ENCODE measurements around the gene VPS39.
"Not testable (repeated sequence)": the region's sequence is repeated elsewhere in the genome, so short reads cannot be mapped to it uniquely, and the experiment has no call there.

The VPS39 gene

DNA sequence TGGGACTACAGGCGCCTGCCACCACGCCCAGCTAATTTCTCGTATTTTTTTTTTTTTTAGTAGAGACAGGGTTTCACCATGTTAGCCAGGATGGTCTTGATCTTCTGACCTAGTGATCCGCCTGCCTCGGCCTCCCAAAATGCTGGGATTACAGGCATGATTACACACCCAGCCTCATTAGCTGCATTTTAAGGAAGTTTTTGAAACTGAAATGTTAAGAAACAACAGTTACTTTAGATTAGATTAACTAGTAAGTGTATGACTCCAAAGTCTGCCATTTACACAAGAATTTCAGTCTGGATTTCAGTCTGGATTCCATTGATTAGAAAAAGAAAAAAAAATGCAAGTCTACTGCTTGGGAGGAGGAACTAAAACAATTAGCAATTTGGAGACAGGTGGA lies 24.5 kb upstream of the VPS39 start:
- TF ChIP-seq, protein P1, sequence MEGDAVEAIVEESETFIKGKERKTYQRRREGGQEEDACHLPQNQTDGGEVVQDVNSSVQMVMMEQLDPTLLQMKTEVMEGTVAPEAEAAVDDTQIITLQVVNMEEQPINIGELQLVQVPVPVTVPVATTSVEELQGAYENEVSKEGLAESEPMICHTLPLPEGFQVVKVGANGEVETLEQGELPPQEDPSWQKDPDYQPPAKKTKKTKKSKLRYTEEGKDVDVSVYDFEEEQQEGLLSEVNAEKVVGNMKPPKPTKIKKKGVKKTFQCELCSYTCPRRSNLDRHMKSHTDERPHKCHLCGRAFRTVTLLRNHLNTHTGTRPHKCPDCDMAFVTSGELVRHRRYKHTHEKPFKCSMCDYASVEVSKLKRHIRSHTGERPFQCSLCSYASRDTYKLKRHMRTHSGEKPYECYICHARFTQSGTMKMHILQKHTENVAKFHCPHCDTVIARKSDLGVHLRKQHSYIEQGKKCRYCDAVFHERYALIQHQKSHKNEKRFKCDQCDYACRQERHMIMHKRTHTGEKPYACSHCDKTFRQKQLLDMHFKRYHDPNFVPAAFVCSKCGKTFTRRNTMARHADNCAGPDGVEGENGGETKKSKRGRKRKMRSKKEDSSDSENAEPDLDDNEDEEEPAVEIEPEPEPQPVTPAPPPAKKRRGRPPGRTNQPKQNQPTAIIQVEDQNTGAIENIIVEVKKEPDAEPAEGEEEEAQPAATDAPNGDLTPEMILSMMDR (IDR thresholded peaks at IDR 0.05; ENCODE audit: insufficient read depth, low read length, poor library complexity, severe bottlenecking): no peak
- H3K27me3 ChIP-seq (replicated peaks; ENCODE audit: control insufficient read depth, insufficient read depth, low read length): no peaks in the 10 kb centered on the region
- H3K36me3 ChIP-seq (ENCODE audit: control insufficient read depth, insufficient read depth, low read length): peaks cover 4% of the 10 kb centered on the region
- no peak overlapping the region for H3K4me3 ChIP-seq (replicated peaks; ENCODE audit: low read depth, low read length)
- no peak for DNase-seq (ENCODE audit: extremely low read depth, insufficient read length)

DNA sequence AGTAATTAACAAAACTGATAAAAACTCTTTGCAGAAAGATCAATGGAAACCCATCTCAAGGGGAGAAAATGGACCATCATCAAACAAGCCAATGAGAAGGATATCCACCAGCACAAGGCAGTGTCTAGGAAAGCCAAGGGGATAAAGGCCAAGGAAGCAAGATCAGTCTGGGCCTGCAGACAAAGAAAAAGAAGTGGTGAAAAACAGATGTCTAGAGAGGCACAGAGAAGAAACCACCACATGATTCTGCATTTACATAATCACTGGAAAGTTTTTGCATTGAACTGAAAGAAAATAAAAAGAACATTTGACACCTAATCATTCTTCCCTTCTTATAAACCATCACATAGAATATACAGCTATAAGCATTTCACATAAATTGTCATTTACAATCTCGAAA lies 23.0 kb upstream of the VPS39 start:
- TF ChIP-seq, protein P1 (IDR thresholded peaks at IDR 0.05; ENCODE audit: insufficient read depth, low read length, poor library complexity, severe bottlenecking): no peak
- DNase-seq (ENCODE audit: extremely low read depth, insufficient read length): no peak
- no peak overlapping the region for H3K4me3 ChIP-seq (replicated peaks; ENCODE audit: low read depth, low read length)
- H3K36me3 ChIP-seq (ENCODE audit: control insufficient read depth, insufficient read depth, low read length): peaks cover 5% of the 10 kb centered on the region
- H3K27me3 ChIP-seq (replicated peaks; ENCODE audit: control insufficient read depth, insufficient read depth, low read length): no peaks in the 10 kb centered on the region

DNA sequence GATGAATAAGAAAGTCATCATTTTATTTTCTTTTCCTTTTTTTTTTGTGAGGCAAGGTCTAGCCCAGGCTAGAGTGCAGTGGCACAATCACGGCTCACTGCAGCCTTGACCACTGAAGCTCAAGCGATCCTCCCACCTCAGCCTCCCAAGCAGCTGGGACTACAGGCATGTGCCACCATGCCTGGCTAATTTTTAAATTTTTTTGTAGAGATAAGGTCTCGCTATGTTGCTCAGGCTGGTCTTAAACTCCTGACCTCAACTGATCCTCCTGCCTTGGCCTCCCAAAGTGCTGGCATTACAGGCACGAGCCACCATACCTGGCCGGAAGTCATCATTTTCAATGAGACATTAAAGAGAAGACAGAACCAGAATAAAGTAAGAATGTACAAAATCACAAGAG lies 20.9 kb upstream of the VPS39 start:
- H3K4me3 ChIP-seq (replicated peaks; ENCODE audit: low read depth, low read length); H3K36me3 ChIP-seq (ENCODE audit: control insufficient read depth, insufficient read depth, low read length); DNase-seq (ENCODE audit: extremely low read depth, insufficient read length); H3K27me3 ChIP-seq (replicated peaks; ENCODE audit: control insufficient read depth, insufficient read depth, low read length): not testable (repeated sequence)

DNA sequence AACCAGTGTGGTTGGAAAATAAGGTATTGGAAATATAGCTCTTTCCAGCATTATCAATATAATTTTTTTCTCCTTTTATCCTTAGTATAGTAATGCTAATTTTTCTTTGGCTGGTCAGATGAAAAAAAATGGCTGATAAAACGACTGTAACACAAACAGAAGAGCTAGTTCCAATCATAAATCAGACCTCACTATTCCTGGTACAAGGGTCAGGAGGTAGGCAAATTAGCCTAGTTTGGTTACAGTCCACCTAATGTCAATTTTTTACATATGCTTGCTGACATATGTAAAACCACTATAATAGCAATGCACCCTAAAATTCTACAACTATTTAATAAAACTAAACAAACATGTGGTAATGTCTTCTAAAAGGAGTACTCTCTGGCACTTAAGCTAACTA lies 19.9 kb upstream of the VPS39 start:
- DNase-seq (ENCODE audit: extremely low read depth, insufficient read length): no peak
- peaks cover 7% of the 10 kb centered on the region for H3K36me3 ChIP-seq (ENCODE audit: control insufficient read depth, insufficient read depth, low read length)

DNA sequence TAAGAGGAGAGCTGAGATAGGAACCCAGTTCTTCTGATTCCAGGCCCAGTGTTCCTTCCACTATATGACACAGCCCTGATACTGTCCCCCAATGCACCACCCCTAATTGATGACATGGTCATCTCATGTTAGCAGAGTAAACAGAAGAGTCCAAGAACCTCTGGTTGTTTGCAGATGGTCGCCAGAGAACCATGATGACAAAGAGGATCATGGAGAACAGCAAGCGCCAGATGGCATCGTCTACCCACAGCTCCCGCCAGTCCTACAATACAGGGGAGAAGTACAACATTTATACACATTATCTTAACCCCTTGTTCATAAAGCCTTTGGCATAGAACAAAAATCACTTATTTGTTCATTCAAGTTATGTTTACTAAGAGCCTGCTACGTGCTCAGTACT lies 18.5 kb upstream of the VPS39 start:
- Histone ChIP-seq H3K4me3 (replicated peaks; ENCODE audit: low read depth, low read length) (no peak overlapping the region), H3K27me3 (replicated peaks; ENCODE audit: control insufficient read depth, insufficient read depth, low read length) (no peaks in the 10 kb centered on the region), H3K36me3 (ENCODE audit: control insufficient read depth, insufficient read depth, low read length) (peaks cover 7% of the 10 kb centered on the region)
- TF ChIP-seq, protein P1 (IDR thresholded peaks at IDR 0.05; ENCODE audit: insufficient read depth, low read length, poor library complexity, severe bottlenecking): no peak
- no peak for DNase-seq (ENCODE audit: extremely low read depth, insufficient read length)

More for the DNA sequence above, 19.9 kb upstream of the VPS39 start:
- Histone ChIP-seq H3K27me3 (replicated peaks; ENCODE audit: control insufficient read depth, insufficient read depth, low read length) (no peaks in the 10 kb centered on the region), H3K4me3 (replicated peaks; ENCODE audit: low read depth, low read length) (no peak overlapping the region)
- TF ChIP-seq, protein P1 (IDR thresholded peaks at IDR 0.05; ENCODE audit: insufficient read depth, low read length, poor library complexity, severe bottlenecking): no peak

DNA sequence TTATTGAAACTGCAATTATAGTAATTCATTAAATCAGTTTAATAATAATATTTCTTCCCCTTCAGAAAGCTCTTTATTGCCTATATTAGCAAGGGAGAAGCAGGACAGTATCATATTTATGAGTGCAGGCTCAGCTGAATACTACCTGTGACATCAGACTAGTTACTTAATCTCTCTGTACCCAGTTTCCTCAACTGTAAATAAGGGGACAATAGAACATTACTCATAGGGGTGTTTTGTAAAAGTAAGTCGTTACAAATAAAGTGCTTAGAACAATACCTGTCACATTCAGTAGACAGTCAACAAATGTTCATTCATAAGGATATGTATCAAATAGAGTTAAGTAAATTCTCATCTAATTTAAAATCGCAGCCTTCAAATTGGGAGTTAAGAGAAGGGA lies 12.1 kb upstream of the VPS39 start:
- Histone ChIP-seq H3K36me3 (ENCODE audit: control insufficient read depth, insufficient read depth, low read length) (peaks cover 2% of the 10 kb centered on the region), H3K4me3 (replicated peaks; ENCODE audit: low read depth, low read length) (no peak overlapping the region), H3K27me3 (replicated peaks; ENCODE audit: control insufficient read depth, insufficient read depth, low read length) (no peaks in the 10 kb centered on the region)
- DNase-seq (ENCODE audit: extremely low read depth, insufficient read length): no peak
- TF ChIP-seq, protein P1 (IDR thresholded peaks at IDR 0.05; ENCODE audit: insufficient read depth, low read length, poor library complexity, severe bottlenecking): no peak
